HEK293 (cell line): Measurements from ENCODE around the gene INF2.

ENCODE experiments used
- CTCF ChIA-PET: fragments of 350-600 bp; formaldehyde crosslinking; extraction: SDS; loops from one replicate; lab custom pipeline; 2021; ENCODE audit warnings: antibody characterized with exemption; lab: Yijun Ruan, JAX
- POLR2A ChIA-PET: fragments of 300-600 bp; formaldehyde crosslinking; extraction: SDS; loops from one replicate; lab custom pipeline; 2020; ENCODE audit warnings: antibody characterized with exemption, inconsistent platforms; lab: Yijun Ruan, JAX
- H3K27ac ChIP-seq: fragments of 200-500 bp; sonication (Bioruptor generic); 2 replicates; pipeline ENCODE4 v1.5.1; 2014; ENCODE audit warnings: low read depth, low read length, control low read depth, inconsistent platforms; ENCODE audit errors: extremely low read depth
- H3K36me3 ChIP-seq, 2 experiments: fragments of 200-500 bp in 1 of 2; sonication (Bioruptor generic) in 1 of 2; 1 replicate in 1 of 2; 2 replicates in 1 of 2; pipeline ENCODE4 v1.5.1; 2014 to 2017; ENCODE audit warnings: inconsistent platforms in 2 of 2, low read length in 2 of 2; ENCODE audit not compliant: control insufficient read depth in 2 of 2, insufficient read depth in 1 of 2
- H3K4me1 ChIP-seq: fragments of 200-500 bp; sonication (Bioruptor generic); 2 replicates; pipeline ENCODE4 v1.5.1; 2014; ENCODE audit warnings: mild to moderate bottlenecking, low read length, inconsistent platforms; ENCODE audit not compliant: control insufficient read depth, insufficient read depth
- H3K4me3 ChIP-seq: 2 replicates; pipeline ENCODE4 v1.5.1; 2011; ENCODE audit warnings: low read depth, mild to moderate bottlenecking, control low read depth, low read length, moderate library complexity
- H3K9me3 ChIP-seq: fragments of 200-500 bp; sonication (Bioruptor generic); 2 replicates; pipeline ENCODE4 v1.5.1; 2014; ENCODE audit warnings: low read depth, low read length, inconsistent platforms; ENCODE audit not compliant: control insufficient read depth, insufficient read depth
- EGR2 ChIP-seq: fragments of 450-650 bp; formaldehyde crosslinking; IDR thresholded peaks from 2 replicates; pipeline ENCODE4 v1.5.1; 2016; ENCODE audit warnings: low read depth, missing biosample characterization, missing genetic modification characterization
- GLI2 ChIP-seq: fragments of 450-650 bp; formaldehyde crosslinking; IDR thresholded peaks from 2 replicates; pipeline ENCODE4; 2017; ENCODE audit warnings: missing biosample characterization, missing genetic modification characterization, low read depth, borderline replicate concordance
- KLF1 ChIP-seq: fragments of 450-650 bp; formaldehyde crosslinking; IDR thresholded peaks from 2 replicates; pipeline ENCODE4 v1.5.1; 2016; ENCODE audit warnings: missing biosample characterization, missing genetic modification characterization
- KLF9 ChIP-seq: fragments of 450-650 bp; formaldehyde crosslinking; IDR thresholded peaks from 2 replicates; pipeline ENCODE4 v1.5.1; 2016; ENCODE audit warnings: missing biosample characterization, missing genetic modification characterization, low read depth
- PATZ1 ChIP-seq: fragments of 450-650 bp; formaldehyde crosslinking; IDR thresholded peaks from 2 replicates; pipeline ENCODE4 v1.5.1; 2016; ENCODE audit warnings: missing biosample characterization, missing genetic modification characterization
- SP7 ChIP-seq: fragments of 450-650 bp; formaldehyde crosslinking; IDR thresholded peaks from 2 replicates; pipeline ENCODE4 v1.5.1; 2016; ENCODE audit warnings: missing biosample characterization, missing genetic modification characterization
- TCF7L2 ChIP-seq: IDR thresholded peaks from 2 replicates; pipeline ENCODE4 v1.6.1; 2011; ENCODE audit warnings: low read depth, mild to moderate bottlenecking, inconsistent platforms, low read length, moderate library complexity, borderline replicate concordance
- ZNF24 ChIP-seq: fragments of 450-650 bp; formaldehyde crosslinking; IDR thresholded peaks from 2 replicates; pipeline ENCODE4 v1.5.1; 2016; ENCODE audit warnings: missing biosample characterization, missing genetic modification characterization
- ZNF530 ChIP-seq: fragments of 450-650 bp; formaldehyde crosslinking; IDR thresholded peaks from 2 replicates; pipeline ENCODE4 v1.5.1; 2016; ENCODE audit warnings: low read depth, missing biosample characterization, missing genetic modification characterization
- ZNF624 ChIP-seq: fragments of 450-650 bp; formaldehyde crosslinking; IDR thresholded peaks from 2 replicates; pipeline ENCODE4 v1.5.1; 2017; ENCODE audit warnings: missing biosample characterization, missing genetic modification characterization
- ZNF660 ChIP-seq: fragments of 450-650 bp; IDR thresholded peaks from 2 replicates; pipeline ENCODE4 v1.5.1; 2018; ENCODE audit warnings: missing biosample characterization, mild to moderate bottlenecking, missing genetic modification characterization
- TF ChIP-seq, protein P1 (sequence below): fragments of 450-650 bp; formaldehyde crosslinking; IDR thresholded peaks from 2 replicates; pipeline ENCODE4 v1.5.1; 2016; ENCODE audit warnings: missing biosample characterization, missing genetic modification characterization, borderline replicate concordance
- TF ChIP-seq, protein P2 (sequence below): fragments of 450-650 bp; formaldehyde crosslinking; IDR thresholded peaks from 2 replicates; pipeline ENCODE4 v1.5.1; 2017; ENCODE audit warnings: missing biosample characterization, missing genetic modification characterization

INF2 gene

GRCh38 chr14:104731320-104732294 lies 42.2 kb downstream of the INF2 start (continued):
- TF ChIP-seq, protein P1, sequence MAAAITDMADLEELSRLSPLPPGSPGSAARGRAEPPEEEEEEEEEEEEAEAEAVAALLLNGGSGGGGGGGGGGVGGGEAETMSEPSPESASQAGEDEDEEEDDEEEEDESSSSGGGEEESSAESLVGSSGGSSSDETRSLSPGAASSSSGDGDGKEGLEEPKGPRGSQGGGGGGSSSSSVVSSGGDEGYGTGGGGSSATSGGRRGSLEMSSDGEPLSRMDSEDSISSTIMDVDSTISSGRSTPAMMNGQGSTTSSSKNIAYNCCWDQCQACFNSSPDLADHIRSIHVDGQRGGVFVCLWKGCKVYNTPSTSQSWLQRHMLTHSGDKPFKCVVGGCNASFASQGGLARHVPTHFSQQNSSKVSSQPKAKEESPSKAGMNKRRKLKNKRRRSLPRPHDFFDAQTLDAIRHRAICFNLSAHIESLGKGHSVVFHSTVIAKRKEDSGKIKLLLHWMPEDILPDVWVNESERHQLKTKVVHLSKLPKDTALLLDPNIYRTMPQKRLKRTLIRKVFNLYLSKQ (tag by site-specific recombination) = no peak
- 0 out of 2 replicates have a peak, but pooled peaks have one; percentile 25 for TF ChIP-seq PATZ1 (tag by site-specific recombination)

DNA sequence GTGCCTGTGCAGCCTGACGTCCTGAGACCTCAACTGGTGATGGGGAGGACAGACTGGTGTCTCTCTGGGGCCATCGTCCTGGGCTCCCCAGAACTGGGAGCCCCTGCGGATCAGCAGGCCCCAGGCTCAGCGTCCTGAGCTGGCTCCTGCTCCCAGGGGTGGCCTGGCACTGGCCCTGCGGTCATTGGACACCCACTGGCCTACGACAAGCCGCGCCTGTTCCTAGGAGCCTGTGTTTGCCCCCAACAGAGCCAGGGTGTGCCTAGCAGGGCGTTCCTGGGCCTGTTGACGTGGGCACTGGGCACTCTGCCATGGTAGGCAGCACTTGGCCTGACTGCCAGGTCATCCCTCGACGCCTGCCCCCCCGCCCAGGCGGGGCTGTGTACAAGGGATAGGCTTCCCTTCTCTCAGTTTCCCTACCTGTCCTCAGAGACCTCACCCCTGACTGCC lies 43.0 kb downstream of the INF2 start:
- H3K36me3 ChIP-seq = no peaks in the 10 kb centered on the region
- no peak for TF ChIP-seq ZNF530 (tag by site-specific recombination)
- TF ChIP-seq KLF1 (tag by site-specific recombination) = peak; percentile 50
- TF ChIP-seq ZNF660 (tag by site-specific recombination) = no peak
- TF ChIP-seq ZNF624 (tag by site-specific recombination) = no peak
- no peak for TF ChIP-seq GLI2
- no peak for TF ChIP-seq TCF7L2
- TF ChIP-seq, all 188 proteins: peak for 1
- ChIA-PET CTCF (no interaction called here), POLR2A (no interaction called here)
- Histone ChIP-seq H3K9me3 (no peaks in the 10 kb centered on the region), H3K27ac (no peak overlapping the region), H3K4me1 (no peaks in the 10 kb centered on the region), H3K4me3 (no peak overlapping the region)

GRCh38 chr14:104732931-104733681 lies 43.7 kb downstream of the INF2 start:
- CTCF ChIA-PET = interaction anchor here (1.0 kb wide), 1 partner anchor 24 kb away, joined by 4 read pairs; no protein-coding TSS in a partner anchor
- POLR2A ChIA-PET = no interaction called here
- Histone ChIP-seq H3K9me3 (no peaks in the 10 kb centered on the region), H3K27ac (no peak overlapping the region), H3K4me1 (no peaks in the 10 kb centered on the region), H3K36me3 (no peaks in the 10 kb centered on the region), H3K4me3 (no peak overlapping the region)
- TF ChIP-seq, protein P2, sequence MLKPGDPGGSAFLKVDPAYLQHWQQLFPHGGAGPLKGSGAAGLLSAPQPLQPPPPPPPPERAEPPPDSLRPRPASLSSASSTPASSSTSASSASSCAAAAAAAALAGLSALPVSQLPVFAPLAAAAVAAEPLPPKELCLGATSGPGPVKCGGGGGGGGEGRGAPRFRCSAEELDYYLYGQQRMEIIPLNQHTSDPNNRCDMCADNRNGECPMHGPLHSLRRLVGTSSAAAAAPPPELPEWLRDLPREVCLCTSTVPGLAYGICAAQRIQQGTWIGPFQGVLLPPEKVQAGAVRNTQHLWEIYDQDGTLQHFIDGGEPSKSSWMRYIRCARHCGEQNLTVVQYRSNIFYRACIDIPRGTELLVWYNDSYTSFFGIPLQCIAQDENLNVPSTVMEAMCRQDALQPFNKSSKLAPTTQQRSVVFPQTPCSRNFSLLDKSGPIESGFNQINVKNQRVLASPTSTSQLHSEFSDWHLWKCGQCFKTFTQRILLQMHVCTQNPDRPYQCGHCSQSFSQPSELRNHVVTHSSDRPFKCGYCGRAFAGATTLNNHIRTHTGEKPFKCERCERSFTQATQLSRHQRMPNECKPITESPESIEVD (tag by site-specific recombination) = no peak
- no peak for TF ChIP-seq ZNF24
- peak; percentile 13; the same call in 1 of the 2 replicates for TF ChIP-seq EGR2 (tag by site-specific recombination)
- TF ChIP-seq SP7 (tag by site-specific recombination) = no peak
- TF ChIP-seq KLF9 (tag by site-specific recombination) = no peak
